Colonic mucosa (tissue), 4 donors: Measurements from ENCODE around the gene WDR48. TPM values are rescaled to one million over a fixed set of nuclear protein-coding genes. Genes with fewer than 3 reads are reported as not detected.
A peak's percentile ranks its signal among the peaks of the same experiment; 100 is the strongest.

ENCODE experiments used
- DNase-seq: peaks from one replicate; pipeline ENCODE4 v3.0.0-alpha.2; 2020
- H3K27ac ChIP-seq: fragments of 200-600 bp; one replicate; pipeline ENCODE4 v1.8.0; 2021
- H3K27me3 ChIP-seq: fragments of 200-600 bp; one replicate; pipeline ENCODE4 v1.8.0; 2021
- H3K36me3 ChIP-seq: fragments of 200-600 bp; one replicate; pipeline ENCODE4 v1.8.0; 2021
- H3K4me1 ChIP-seq: fragments of 200-600 bp; one replicate; pipeline ENCODE4 v1.8.0; 2021; ENCODE audit warnings: mild to moderate bottlenecking
- H3K4me3 ChIP-seq: fragments of 200-600 bp; one replicate; pipeline ENCODE4 v1.8.0; 2021
- H3K9ac ChIP-seq, 2 donors: one replicate each; pipeline ENCODE4 v1.7.0; 2013; ENCODE audit warnings: control low read depth in 2 of 2, low read depth in 2 of 2, low read length in 2 of 2
- H3K9me3 ChIP-seq: fragments of 200-600 bp; one replicate; pipeline ENCODE4 v1.8.0; 2021
- CTCF ChIP-seq: fragments of 200-600 bp; IDR thresholded peaks from one replicate; pipeline ENCODE4 v1.8.0; 2022; ENCODE audit warnings: antibody characterized with exemption, mild to moderate bottlenecking
- intact Hi-C: fragments of 100-400 bp; cut with DNase I; formaldehyde crosslinking; loops from one replicate; pipeline ENCODE4 v1.14.1; 2022
- total RNA-seq, 2 donors: library from RNA; stranded (reverse); fragmentation: NEBNext Ultra II Directional in 1 of 2; extraction: Animal tissue kit (Norgen Biotek cat#: 25700) in 1 of 2; gene quantifications; one replicate each; pipeline ENCODE4 v1.2.1, GENCODE V29; 2021
- donor health status: healthy.
- donor health status: DM: no; HTN: no; CAD: no.
- donor health status: DM: no; HTN: no; CAD: no.

Gene WDR48
- total RNA-seq, 2 donors from 2014 or later = 26.1 to 51.2 TPM

GRCh38 chr3:39140341-39140971, 88.6 kb downstream of the WDR48 start:
- H3K27me3 ChIP-seq = no peaks in the 10 kb centered on the region
- peaks cover 22% of the 10 kb centered on the region for H3K4me1 ChIP-seq
- intact Hi-C loops = loop anchor here (5.0 kb wide), 1 partner anchor 37 kb away; no protein-coding TSS in a partner anchor
- peak overlapping the region in 1 of 2 donors; percentile 83 for H3K9ac ChIP-seq
- no peaks in the 10 kb centered on the region for H3K9me3 ChIP-seq
- peak overlapping the region; percentile 72 for H3K27ac ChIP-seq
- DNase-seq = no peak
- H3K4me3 ChIP-seq = no peak overlapping the region
- peaks cover 31% of the 10 kb centered on the region for H3K36me3 ChIP-seq
- no peak for TF ChIP-seq CTCF

DNA sequence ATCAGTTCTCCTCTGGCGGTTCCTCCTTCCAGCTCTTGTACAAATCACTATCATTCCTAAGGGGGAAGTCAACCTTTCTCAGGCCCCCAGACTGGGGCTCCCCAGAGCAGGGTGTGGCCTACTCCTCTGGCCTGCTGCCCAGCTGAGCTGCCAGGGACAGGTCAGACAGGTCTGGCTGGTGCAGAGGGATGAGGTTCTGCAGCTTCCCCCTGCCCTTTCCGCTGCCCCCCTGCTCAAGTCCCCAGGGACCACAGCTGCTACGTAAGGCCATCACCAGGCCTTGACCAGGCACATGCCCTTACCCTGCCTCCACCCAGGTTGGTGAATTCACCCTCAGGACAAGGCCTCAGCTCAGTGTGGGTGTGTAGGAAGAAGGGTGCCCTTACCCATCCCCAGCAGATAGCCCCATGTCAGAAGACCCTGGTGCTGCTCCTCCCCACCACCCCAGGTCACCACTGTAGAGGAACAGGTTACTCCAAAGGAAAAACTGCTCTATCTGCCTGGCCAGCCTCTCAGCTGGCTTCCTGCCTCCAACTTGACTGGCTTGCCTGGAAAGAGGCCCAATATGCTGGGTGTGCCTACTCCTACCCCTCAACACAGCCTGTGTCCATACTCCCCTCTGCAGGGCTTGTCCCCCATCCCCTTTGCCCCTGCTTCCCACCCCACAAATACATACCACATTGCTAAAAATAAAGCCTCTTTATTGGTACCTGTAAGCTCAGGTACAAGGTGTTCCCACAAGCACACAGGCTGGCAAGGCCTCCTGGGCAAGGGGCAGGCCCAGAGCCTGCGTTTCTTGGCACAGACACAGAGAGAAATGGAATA, 89.6 kb downstream of the WDR48 start:
- Histone ChIP-seq H3K27me3 (no peaks in the 10 kb centered on the region), H3K36me3 (peaks cover 33% of the 10 kb centered on the region), H3K27ac (peak overlapping the region; percentile 72), H3K4me1 (peaks cover 31% of the 10 kb centered on the region), H3K9ac (peak overlapping the region in 1 of 2 donors; percentile 83), H3K9me3 (no peaks in the 10 kb centered on the region), H3K4me3 (no peak overlapping the region)
- TF ChIP-seq CTCF = no peak
- intact Hi-C loops = loop anchor here (5.0 kb wide), 1 partner anchor 36 kb away; no protein-coding TSS in a partner anchor
- DNase-seq = peak; percentile 93

DNA sequence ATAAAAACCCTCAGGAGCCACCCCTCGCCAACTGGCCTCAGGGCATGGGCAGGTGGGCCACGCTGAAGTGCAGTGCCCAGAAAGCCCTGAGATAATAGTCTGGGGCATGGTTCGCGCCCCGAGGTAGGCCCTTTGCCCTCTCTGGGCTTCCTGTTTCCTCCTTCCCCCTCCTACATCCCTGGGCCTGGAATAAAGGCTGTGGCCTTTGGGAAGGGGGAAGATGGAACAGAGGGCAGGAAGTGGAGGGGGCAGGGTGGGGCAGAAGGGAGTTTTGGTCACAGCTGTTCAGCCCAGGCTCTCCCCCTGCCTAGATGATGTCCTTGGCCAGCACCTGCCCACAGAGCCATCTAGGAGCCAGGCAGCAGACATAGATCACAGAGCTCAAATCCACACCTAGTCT, 90.3 kb downstream of the WDR48 start:
- intact Hi-C loops = loop anchor here (5.0 kb wide), 1 partner anchor 35 kb away; no protein-coding TSS in a partner anchor
- Histone ChIP-seq H3K4me1 (peaks cover 37% of the 10 kb centered on the region), H3K27ac (peak overlapping the region; percentile 72), H3K36me3 (peaks cover 33% of the 10 kb centered on the region), H3K4me3 (no peak overlapping the region), H3K27me3 (no peaks in the 10 kb centered on the region), H3K9me3 (no peaks in the 10 kb centered on the region), H3K9ac (peak overlapping the region; percentile 13 to 83)
- no peak for TF ChIP-seq CTCF
- DNase-seq = peak; percentile 81

GRCh38 chr3:39143051-39143885, 91.5 kb downstream of the WDR48 start:
- Histone ChIP-seq H3K27ac (peak overlapping the region; percentile 72), H3K4me3 (no peak overlapping the region), H3K36me3 (peaks cover 33% of the 10 kb centered on the region), H3K9ac (no peak overlapping the region), H3K4me1 (peaks cover 42% of the 10 kb centered on the region), H3K9me3 (no peaks in the 10 kb centered on the region), H3K27me3 (no peaks in the 10 kb centered on the region)
- no peak for DNase-seq
- intact Hi-C loops = loop anchor here (5.0 kb wide), 1 partner anchor 34 kb away; no protein-coding TSS in a partner anchor
- TF ChIP-seq CTCF = no peak
